Activated naive CD4-positive, alpha-beta T cell treated with anti-CD3 and anti-CD28 coated beads, Interleukin-2, amount 50 U/mL, for 72 hours (primary cell): ENCODE results near the gene OLIG3. TPM values are rescaled to one million over a fixed set of nuclear protein-coding genes. Genes with fewer than 3 reads are reported as not detected.

Experiments used
- ATAC-seq, 2 donors: fragments of 150-1000 bp; cut with Tn5 transposase; 2 replicates each; pipeline ENCODE4 v1.10.0; 2021; ENCODE audit warnings: mild to moderate bottlenecking in 2 of 2, moderate library complexity in 2 of 2
- DNase-seq, 2 donors: peaks; one replicate each; pipeline ENCODE4 v3.0.0; 2021 to 2022; ENCODE audit warnings: low spot score in 2 of 2
- H3K27ac Mint-ChIP-seq, 2 donors: one replicate each; pipeline ENCODE4 v1.8.0; 2022; ENCODE audit warnings: mild to moderate bottlenecking in 2 of 2, mixed read lengths in 2 of 2
- H3K36me3 Mint-ChIP-seq, 2 donors: one replicate each; pipeline ENCODE4 v1.8.0; 2022; ENCODE audit warnings: mixed read lengths in 2 of 2
- H3K9me3 Mint-ChIP-seq, 2 donors: one replicate each; pipeline ENCODE4 v1.8.0; 2022; ENCODE audit warnings: mixed read lengths in 2 of 2
- total RNA-seq, 2 donors: library from RNA; stranded (reverse); gene quantifications; one replicate each; pipeline ENCODE4 v1.2.3, GENCODE V29; 2022

OLIG3 gene
- total RNA-seq, 2 donors from 2014 or later = 0.14 to 0.35 TPM

GRCh38 chr6:137498481-137499190, 4.4 kb upstream of the OLIG3 start:
- Mint-ChIP-seq H3K36me3 (peaks cover 3 to 17% of the 10 kb centered on the region in 2 donors), H3K9me3 (no peaks in the 10 kb centered on the region), H3K27ac (peak overlapping the region in 1 of 2 donors; percentile 36)
- no peak for DNase-seq
- no peak for ATAC-seq

DNA sequence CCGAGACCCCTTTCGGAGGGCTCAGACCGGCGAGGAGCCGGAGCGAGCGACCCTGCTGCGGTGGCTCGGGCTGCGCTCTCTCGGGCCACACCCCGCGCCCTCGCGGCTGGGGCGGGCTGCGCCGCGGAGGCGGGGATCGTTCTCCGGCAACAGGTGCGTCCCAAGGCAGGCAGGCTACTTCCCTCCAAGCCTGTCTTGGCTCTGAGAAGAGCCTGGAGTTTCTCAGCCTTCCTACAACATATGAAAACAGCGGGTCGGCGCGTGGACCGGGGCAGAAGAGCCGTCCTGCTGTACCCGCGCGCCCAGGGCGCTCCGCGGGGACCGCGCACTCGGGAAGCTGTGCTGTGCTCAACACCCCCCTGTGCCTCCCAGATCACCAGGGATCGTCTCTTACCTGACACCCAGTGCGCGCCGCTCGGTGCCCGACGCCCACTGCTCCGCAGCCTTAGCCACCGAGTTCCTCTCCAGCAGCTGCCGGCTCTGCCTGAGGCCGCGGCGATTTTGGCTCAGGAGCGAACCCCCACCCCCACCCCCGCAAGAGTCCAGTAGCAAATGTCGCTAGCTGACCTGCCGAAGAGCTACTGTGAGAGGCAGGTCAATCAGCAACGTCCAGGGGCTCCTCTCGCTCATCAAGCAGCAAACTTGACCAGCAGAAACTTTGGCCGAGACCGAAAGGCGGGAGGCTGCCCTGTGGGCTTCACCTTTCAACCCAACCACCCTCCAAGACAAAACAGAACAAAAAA, 3.7 kb upstream of the OLIG3 start:
- ATAC-seq = peak; percentile 26 to 50
- Mint-ChIP-seq H3K9me3 (no peaks in the 10 kb centered on the region), H3K27ac (peak overlapping the region in 1 of 2 donors; percentile 36), H3K36me3 (peaks cover 10 to 18% of the 10 kb centered on the region in 2 donors)
- peak in 1 of 2 donors; percentile 41 for DNase-seq

GRCh38 chr6:137496909-137497720, 2.9 kb upstream of the OLIG3 start:
- H3K27ac Mint-ChIP-seq = no peak overlapping the region
- H3K36me3 Mint-ChIP-seq = peaks cover 15 to 23% of the 10 kb centered on the region in 2 donors
- H3K9me3 Mint-ChIP-seq = no peaks in the 10 kb centered on the region
- DNase-seq (no peak), ATAC-seq (peak; percentile 11 to 46)

DNA sequence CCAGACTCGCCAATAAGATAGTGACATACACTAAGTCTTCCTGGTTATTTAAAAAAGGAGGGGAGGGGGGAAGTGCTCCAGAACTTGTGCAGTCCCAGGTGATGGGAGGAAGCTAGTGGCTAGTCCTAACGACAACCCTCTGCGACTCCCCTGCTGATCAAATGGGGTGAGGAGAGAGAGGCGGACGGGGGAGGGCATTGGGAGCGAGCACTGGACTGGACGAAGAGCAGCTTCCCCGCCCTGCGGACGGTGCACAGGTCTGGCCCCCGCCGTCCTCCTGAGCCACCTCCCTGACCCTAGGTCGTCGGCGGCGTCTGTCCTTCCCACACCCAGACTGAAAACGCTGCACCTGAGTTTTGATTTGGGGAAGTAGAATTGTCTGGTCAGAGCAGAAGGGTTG, 2.2 kb upstream of the OLIG3 start:
- Mint-ChIP-seq H3K36me3 (peaks cover 15 to 23% of the 10 kb centered on the region in 2 donors), H3K9me3 (no peaks in the 10 kb centered on the region), H3K27ac (no peak overlapping the region)
- no peak for ATAC-seq
- no peak for DNase-seq

- DNase-seq = no peak
- Mint-ChIP-seq H3K9me3 (no peaks in the 10 kb centered on the region), H3K27ac (no peak overlapping the region), H3K36me3 (peaks cover 15 to 23% of the 10 kb centered on the region in 2 donors)
- ATAC-seq = peak in 1 of 2 donors; percentile 30
Measured at GRCh38 chr6:137495703-137496336, 1.6 kb upstream of the OLIG3 start.

DNA sequence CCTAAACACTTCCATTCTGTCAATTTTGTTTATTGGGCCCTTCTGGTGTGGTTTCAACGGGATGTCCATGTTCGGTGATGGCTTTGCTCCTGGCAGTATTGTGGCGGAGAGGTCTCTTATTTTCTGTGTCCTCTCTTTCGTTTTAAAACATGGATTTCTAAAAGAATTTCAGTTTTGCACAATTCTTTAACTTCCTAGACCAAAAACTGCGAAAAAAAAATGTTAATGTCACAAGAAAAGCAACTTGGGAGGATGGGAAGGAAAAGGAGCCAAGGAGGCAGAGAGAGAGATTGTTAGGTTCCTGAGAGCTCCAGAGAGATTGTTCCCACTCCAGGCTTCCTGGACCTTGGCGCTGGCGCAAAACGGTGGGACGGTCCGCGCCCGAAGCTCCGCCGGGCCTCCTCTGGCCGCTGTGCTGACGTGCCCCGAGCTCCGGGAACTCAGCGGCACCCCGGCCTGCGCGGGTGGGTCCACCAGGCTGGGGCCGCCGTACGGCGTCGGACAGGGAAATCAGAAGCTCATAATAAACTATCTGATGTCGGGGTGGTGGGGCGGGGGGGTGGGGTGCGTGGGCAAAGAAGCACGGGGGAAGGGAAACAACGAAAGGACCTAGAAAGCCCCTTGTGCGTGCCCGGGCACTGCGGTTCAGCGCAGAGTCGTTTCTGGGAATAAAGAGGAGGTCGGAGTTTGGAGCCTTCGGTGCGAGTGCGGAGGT, 951 bp upstream of the OLIG3 start:
- peaks cover 15 to 27% of the 10 kb centered on the region in 2 donors for H3K36me3 Mint-ChIP-seq
- no peaks in the 10 kb centered on the region for H3K9me3 Mint-ChIP-seq
- no peak overlapping the region for H3K27ac Mint-ChIP-seq
- peak in 1 of 2 donors; percentile 27 for DNase-seq
- no peak for ATAC-seq

GRCh38 chr6:137493218-137494038, 766 bp downstream of the OLIG3 start:
- peak overlapping the region in 1 of 2 donors; percentile 50 for H3K27ac Mint-ChIP-seq
- DNase-seq (peak in 1 of 2 donors; percentile 24), ATAC-seq (peak; percentile 30 to 33)
- H3K36me3 Mint-ChIP-seq = peaks cover 20 to 34% of the 10 kb centered on the region in 2 donors
- H3K9me3 Mint-ChIP-seq = no peaks in the 10 kb centered on the region

DNA sequence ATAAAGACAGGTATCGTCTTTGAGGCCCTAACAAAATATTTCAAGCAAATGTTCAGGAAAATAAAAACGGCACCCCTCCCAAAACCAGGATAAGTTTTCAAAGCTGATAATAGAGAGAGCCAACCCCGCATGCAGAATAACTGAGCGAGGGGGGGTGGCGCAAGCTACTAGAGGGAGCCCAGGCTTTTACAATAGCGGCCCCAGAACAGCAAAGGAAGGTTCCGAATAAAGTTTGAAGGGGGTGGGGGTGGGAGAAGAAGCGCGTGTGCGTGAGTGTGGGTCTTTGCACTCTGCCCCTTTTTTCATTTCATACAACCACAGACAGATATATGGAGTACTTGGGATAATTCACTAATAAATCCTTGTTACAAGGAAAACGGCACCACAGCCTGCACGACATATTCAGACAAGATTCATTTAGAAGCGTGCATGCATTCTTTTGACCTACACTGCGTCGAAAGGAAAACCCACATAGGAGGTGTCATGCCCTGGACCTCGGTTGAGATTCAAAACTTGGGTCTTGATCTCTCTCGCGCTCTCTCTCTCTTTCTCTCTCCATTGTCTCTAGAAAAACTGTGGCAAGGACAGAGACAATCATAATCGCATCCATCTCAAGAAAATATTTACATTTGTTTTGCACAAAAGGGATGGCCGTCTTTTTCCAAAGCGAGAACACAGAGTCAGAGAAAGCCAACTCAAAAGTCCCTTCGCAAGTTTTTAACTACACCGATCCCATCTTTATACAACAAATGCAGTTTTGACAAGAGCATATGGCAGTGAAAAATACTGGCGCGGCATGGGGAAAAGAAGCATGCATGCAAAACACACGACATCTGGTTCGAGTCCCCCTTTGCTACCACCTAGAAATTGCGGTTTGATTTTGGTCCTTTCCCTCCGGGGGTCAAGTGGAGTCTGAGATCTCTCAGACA, 1.6 kb downstream of the OLIG3 start:
- no peak for ATAC-seq
- Mint-ChIP-seq H3K9me3 (no peaks in the 10 kb centered on the region), H3K27ac (no peak overlapping the region), H3K36me3 (peaks cover 20 to 34% of the 10 kb centered on the region in 2 donors)
- DNase-seq = no peak

- no peaks in the 10 kb centered on the region for H3K9me3 Mint-ChIP-seq
- peak overlapping the region in 1 of 2 donors; percentile 22 for H3K27ac Mint-ChIP-seq
- peaks cover 20 to 38% of the 10 kb centered on the region in 2 donors for H3K36me3 Mint-ChIP-seq
- DNase-seq (no peak), ATAC-seq (peak in 1 of 2 donors; percentile 61)
Measured at GRCh38 chr6:137491478-137491877, 2.7 kb downstream of the OLIG3 start.

GRCh38 chr6:137490961-137491360, 3.2 kb downstream of the OLIG3 start:
- H3K27ac Mint-ChIP-seq = no peak overlapping the region
- peaks cover 20 to 33% of the 10 kb centered on the region in 2 donors for H3K36me3 Mint-ChIP-seq
- H3K9me3 Mint-ChIP-seq = no peaks in the 10 kb centered on the region
- no peak for ATAC-seq
- no peak for DNase-seq

- Mint-ChIP-seq H3K27ac (no peak overlapping the region), H3K9me3 (no peaks in the 10 kb centered on the region), H3K36me3 (peaks cover 20 to 30% of the 10 kb centered on the region in 2 donors)
- no peak for DNase-seq
- ATAC-seq = no peak
Measured at GRCh38 chr6:137490006-137490905, 3.9 kb downstream of the OLIG3 start.

- Mint-ChIP-seq H3K9me3 (no peaks in the 10 kb centered on the region), H3K27ac (no peak overlapping the region), H3K36me3 (peaks cover 20 to 22% of the 10 kb centered on the region in 2 donors)
- DNase-seq (no peak), ATAC-seq (no peak)
Measured at GRCh38 chr6:137489046-137490005, 4.9 kb downstream of the OLIG3 start.
